Muscle layer of duodenum (tissue), 2 donors: Measurements from ENCODE around the gene MATN3.
A peak's percentile ranks its signal among the peaks of the same experiment; 100 is the strongest.
"Not testable (repeated sequence)": the region's sequence is repeated elsewhere in the genome, so short reads cannot be mapped to it uniquely, and the experiment has no call there.

Experiments
- H3K27ac ChIP-seq: one replicate; pipeline ENCODE4 v1.7.0; 2013; ENCODE audit warnings: mild to moderate bottlenecking, low read length
- H3K27me3 ChIP-seq: one replicate; pipeline ENCODE4 v1.7.0; 2013; ENCODE audit warnings: low read depth, mild to moderate bottlenecking, control low read depth, low read length
- H3K36me3 ChIP-seq, 2 donors: one replicate each; pipeline ENCODE4 v1.7.0; 2013; ENCODE audit warnings: low read length in 2 of 2, control low read depth in 1 of 2, mild to moderate bottlenecking in 1 of 2; ENCODE audit not compliant: insufficient read depth in 2 of 2, control insufficient read depth in 1 of 2
- H3K4me1 ChIP-seq, 2 donors: one replicate each; pipeline ENCODE4 v1.7.0; 2013; ENCODE audit warnings: low read length in 2 of 2, mild to moderate bottlenecking in 2 of 2, control low read depth in 1 of 2, moderate library complexity in 1 of 2; ENCODE audit not compliant: insufficient read depth in 2 of 2, control insufficient read depth in 1 of 2
- H3K4me3 ChIP-seq, 2 donors: one replicate each; pipeline ENCODE4 v1.7.0; 2013; ENCODE audit warnings: low read length in 2 of 2, low read depth in 1 of 2, mild to moderate bottlenecking in 1 of 2
- H3K9me3 ChIP-seq, 2 donors: one replicate each; pipeline ENCODE4 v1.7.0; 2013; ENCODE audit warnings: low read length in 2 of 2, control low read depth in 1 of 2, mild to moderate bottlenecking in 1 of 2; ENCODE audit not compliant: control insufficient read depth in 1 of 2
- donor health status: healthy.

The MATN3 gene

GRCh38 chr2:20050646-20051531 lies 38.4 kb upstream of the MATN3 start:
- no peaks in the 10 kb centered on the region for H3K27me3 ChIP-seq
- peaks cover 6 to 19% of the 10 kb centered on the region in 2 donors for H3K4me1 ChIP-seq
- no peaks in the 10 kb centered on the region for H3K9me3 ChIP-seq
- peaks cover 0 to 12% of the 10 kb centered on the region in 2 donors for H3K36me3 ChIP-seq
- H3K27ac ChIP-seq = peak overlapping the region; percentile 98
- H3K4me3 ChIP-seq = peak overlapping the region; percentile 72 to 84

- Histone ChIP-seq H3K9me3 (no peaks in the 10 kb centered on the region), H3K36me3 (peaks cover 0 to 12% of the 10 kb centered on the region in 2 donors), H3K4me1 (peaks cover 6 to 23% of the 10 kb centered on the region in 2 donors), H3K27ac (peak overlapping the region; percentile 98), H3K4me3 (peak overlapping the region; percentile 72 to 84), H3K27me3 (no peaks in the 10 kb centered on the region)
Measured at GRCh38 chr2:20050104-20050645, 37.7 kb upstream of the MATN3 start.

GRCh38 chr2:20049637-20050036 lies 37.2 kb upstream of the MATN3 start:
- H3K9me3 ChIP-seq = no peaks in the 10 kb centered on the region
- H3K27me3 ChIP-seq = no peaks in the 10 kb centered on the region
- peak overlapping the region; percentile 72 to 84 for H3K4me3 ChIP-seq
- H3K27ac ChIP-seq = peak overlapping the region; percentile 98
- peaks cover 0 to 12% of the 10 kb centered on the region in 2 donors for H3K36me3 ChIP-seq
- peaks cover 6 to 23% of the 10 kb centered on the region in 2 donors for H3K4me1 ChIP-seq

GRCh38 chr2:20048488-20049448 lies 36.3 kb upstream of the MATN3 start:
- Histone ChIP-seq H3K4me1 (peaks cover 6 to 32% of the 10 kb centered on the region in 2 donors), H3K27me3 (no peaks in the 10 kb centered on the region), H3K9me3 (no peaks in the 10 kb centered on the region), H3K36me3 (peaks cover 0 to 12% of the 10 kb centered on the region in 2 donors), H3K27ac (peak overlapping the region; percentile 98), H3K4me3 (peak overlapping the region; percentile 72 to 84)

GRCh38 chr2:20045712-20046292 lies 33.3 kb upstream of the MATN3 start:
- peaks cover 6 to 39% of the 10 kb centered on the region in 2 donors for H3K4me1 ChIP-seq
- not testable (repeated sequence) for H3K9me3 ChIP-seq, H3K27me3 ChIP-seq, H3K36me3 ChIP-seq, H3K27ac ChIP-seq, H3K4me3 ChIP-seq

GRCh38 chr2:20044778-20045177 lies 32.3 kb upstream of the MATN3 start:
- Histone ChIP-seq H3K4me1 (peaks cover 6 to 39% of the 10 kb centered on the region in 2 donors), H3K36me3 (peaks cover 8 to 10% of the 10 kb centered on the region in 2 donors), H3K4me3 (no peak overlapping the region), H3K9me3 (no peaks in the 10 kb centered on the region), H3K27me3 (no peaks in the 10 kb centered on the region), H3K27ac (no peak overlapping the region)

- Histone ChIP-seq H3K27me3 (no peaks in the 10 kb centered on the region), H3K4me3 (no peak overlapping the region), H3K9me3 (no peaks in the 10 kb centered on the region), H3K4me1 (peaks cover 0 to 21% of the 10 kb centered on the region in 2 donors), H3K36me3 (peaks cover 18 to 24% of the 10 kb centered on the region in 2 donors), H3K27ac (no peak overlapping the region)
Measured at GRCh38 chr2:20042531-20042930, 30.1 kb upstream of the MATN3 start.

GRCh38 chr2:20040489-20041172 lies 28.2 kb upstream of the MATN3 start:
- no peaks in the 10 kb centered on the region for H3K27me3 ChIP-seq

GRCh38 chr2:20037660-20038059 lies 25.2 kb upstream of the MATN3 start:
- H3K4me1 ChIP-seq = peaks cover 0 to 16% of the 10 kb centered on the region in 2 donors
- H3K27ac ChIP-seq = no peak overlapping the region
- no peak overlapping the region for H3K4me3 ChIP-seq
- H3K9me3 ChIP-seq = no peaks in the 10 kb centered on the region
- H3K27me3 ChIP-seq = no peaks in the 10 kb centered on the region
- H3K36me3 ChIP-seq = peaks cover 44 to 53% of the 10 kb centered on the region in 2 donors

More at GRCh38 chr2:20040489-20041172, 28.2 kb upstream of the MATN3 start:
- no peak overlapping the region for H3K27ac ChIP-seq
- H3K9me3 ChIP-seq = no peaks in the 10 kb centered on the region
- H3K4me3 ChIP-seq = no peak overlapping the region
- H3K36me3 ChIP-seq = peaks cover 26 to 33% of the 10 kb centered on the region in 2 donors
- H3K4me1 ChIP-seq = peaks cover 0 to 19% of the 10 kb centered on the region in 2 donors

- H3K27me3 ChIP-seq = no peaks in the 10 kb centered on the region
- H3K27ac ChIP-seq = no peak overlapping the region
- H3K9me3 ChIP-seq = no peaks in the 10 kb centered on the region
- no peak overlapping the region for H3K4me3 ChIP-seq
- peaks cover 48 to 69% of the 10 kb centered on the region in 2 donors for H3K36me3 ChIP-seq
- peaks cover 0 to 13% of the 10 kb centered on the region in 2 donors for H3K4me1 ChIP-seq
Measured at GRCh38 chr2:20035955-20036666, 23.6 kb upstream of the MATN3 start.
